T-helper 9 cell (primary cell): ENCODE results near the gene FGF4.

ENCODE experiments used
- DNase-seq: peaks from one replicate; pipeline ENCODE4 v3.0.0-alpha.2; 2020
- total RNA-seq, 2 donors: gene quantifications; one replicate each; lab custom pipeline; 2026; lab: John Stamatoyannopoulos, UW

Gene FGF4
- total RNA-seq: 0 reads per million in 2 donors

GRCh38 chr11:69775163-69775755, at the start of gene FGF4:
FGF4 (minus strand) TSS chr11:69775341; CDS start chr11:69775084, 257 bp downstream.
- no peak for DNase-seq

DNA sequence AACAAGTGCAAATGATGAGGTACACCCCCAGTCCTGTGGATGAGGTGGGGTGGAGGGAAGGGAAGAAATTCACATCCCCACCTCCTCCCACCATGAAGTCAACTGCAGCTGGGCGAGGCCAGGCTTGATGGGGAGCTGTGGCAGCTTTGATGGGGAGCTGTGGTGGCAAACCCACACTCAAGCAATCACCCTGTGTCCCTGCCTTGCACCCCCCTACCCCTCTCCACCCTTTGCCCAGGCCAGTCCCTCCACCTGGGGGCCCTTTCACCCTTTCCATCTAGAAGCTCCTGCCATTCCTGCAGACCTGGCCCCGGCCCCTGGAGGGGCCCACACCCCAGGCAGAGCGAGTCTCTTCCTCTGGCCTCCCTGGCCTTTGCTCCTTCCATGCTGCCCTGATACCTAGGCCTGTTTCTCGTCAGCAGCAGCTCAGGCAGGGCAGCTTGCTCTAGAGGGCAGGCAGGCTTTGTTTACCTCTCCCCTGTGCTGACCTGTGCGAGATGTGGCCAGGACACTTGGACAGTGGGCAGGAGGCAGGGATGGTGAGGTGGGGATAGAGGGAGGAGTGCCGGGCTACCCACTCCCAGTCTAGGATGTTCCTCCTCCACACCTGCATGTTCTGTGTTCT, 48.6 kb upstream of the FGF4 start:
- no peak for DNase-seq

- DNase-seq: no peak
Observed at GRCh38 chr11:69822676-69823494, 47.7 kb upstream of the FGF4 start.

DNA sequence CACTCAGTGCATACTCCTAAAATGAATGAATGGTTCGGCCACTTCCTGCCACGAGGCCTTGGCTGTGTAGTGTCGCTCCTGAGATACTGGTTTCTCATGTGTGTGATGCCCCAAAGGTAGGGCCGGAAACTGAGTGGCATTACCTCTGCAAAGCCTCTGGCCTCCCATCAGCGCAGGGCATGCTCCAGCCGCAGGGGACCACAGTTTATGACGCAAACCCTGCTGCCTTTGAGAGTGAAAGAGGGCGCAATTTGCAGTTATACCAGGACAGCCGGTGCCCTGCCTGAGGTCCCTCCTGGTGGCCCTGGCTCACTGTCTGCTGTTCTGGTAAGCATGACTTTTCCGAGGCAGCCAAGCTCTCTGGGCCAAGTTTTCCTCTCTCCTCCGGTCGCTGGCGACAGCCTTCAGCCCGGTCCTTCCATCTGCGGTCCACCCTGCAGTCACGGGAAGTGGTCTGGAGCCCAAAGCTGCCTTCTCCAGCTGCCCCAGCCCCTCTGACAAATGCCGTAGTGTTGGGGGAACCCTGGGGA, 46.4 kb upstream of the FGF4 start:
- no peak for DNase-seq

GRCh38 chr11:69820441-69820840, 45.3 kb upstream of the FGF4 start:
- no peak for DNase-seq

DNA sequence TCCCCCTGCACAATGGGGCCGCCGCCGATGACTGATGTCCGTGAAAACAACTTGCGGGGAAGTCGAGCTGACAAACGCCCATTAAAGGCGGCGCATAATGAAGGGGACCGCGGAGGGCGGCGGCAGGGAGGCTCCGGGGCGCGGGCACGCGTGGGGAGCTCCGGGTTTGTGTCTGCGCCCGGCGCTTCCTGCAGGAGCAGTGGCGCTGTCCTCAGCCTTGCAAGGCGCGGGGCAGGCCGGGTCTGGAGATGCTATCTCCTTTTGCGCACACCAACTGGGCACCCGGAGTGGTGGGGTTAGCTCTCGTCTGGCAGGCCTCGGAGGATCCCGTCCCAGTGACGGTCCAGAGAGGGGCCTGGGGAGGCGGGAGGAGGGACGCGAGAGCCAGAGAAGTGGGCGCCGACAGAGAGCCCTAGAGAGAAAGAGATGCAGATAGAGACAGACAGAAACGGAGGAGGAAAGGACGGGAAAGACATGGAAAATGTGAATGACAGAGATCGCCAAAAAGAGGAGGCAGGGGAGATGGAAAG, 44.5 kb upstream of the FGF4 start:
- no peak for DNase-seq

GRCh38 chr11:69818603-69819441, 43.7 kb upstream of the FGF4 start, which contains the start of gene FGF3:
FGF3 (minus strand) TSS chr11:69819416; CDS start chr11:69818933, 483 bp downstream.
- DNase-seq: no peak

DNA sequence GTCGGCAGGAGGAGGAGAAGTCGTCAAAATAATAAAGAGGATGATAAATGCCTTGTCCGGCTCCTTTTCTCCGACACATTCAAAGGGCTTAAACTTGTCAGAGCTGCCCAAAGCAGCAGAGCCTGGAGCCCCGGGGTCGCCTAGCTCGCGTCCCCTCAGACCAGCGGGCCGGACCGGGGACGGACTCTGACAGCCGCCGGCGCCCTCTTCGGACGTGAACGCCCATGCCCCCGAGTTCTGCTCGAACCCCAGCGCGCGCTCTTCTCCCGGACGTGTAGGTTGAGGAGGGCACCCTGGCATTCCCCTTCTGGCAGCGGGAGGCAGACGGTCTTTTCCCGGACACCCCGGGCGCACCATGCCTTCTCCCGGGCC, 43.1 kb upstream of the FGF4 start:
- no peak for DNase-seq

GRCh38 chr11:69817265-69818230, 42.4 kb upstream of the FGF4 start:
- DNase-seq: no peak

GRCh38 chr11:69816671-69817070, 41.5 kb upstream of the FGF4 start:
- no peak for DNase-seq

DNA sequence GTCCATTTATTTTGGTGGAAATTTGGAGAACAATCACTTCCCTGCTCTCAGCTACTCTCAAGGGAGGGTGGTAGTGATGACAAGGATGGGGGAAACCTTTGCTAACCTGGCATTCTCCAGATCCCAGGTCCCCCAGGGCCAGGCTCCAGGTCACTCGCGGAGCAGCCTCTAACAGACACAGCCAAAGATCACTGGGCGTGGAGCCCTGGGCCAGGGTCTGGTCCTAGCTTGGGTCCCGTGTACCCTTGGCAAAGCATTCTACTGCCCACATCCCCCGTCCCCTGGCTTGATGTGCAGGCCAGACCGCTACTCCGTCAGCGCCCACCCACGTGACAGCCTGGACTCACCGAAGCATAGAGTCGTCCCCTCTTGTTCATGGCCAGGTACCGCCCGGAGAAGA, 40.8 kb upstream of the FGF4 start:
- no peak for DNase-seq

- no peak for DNase-seq
Observed at GRCh38 chr11:69814902-69815301, 39.8 kb upstream of the FGF4 start.

DNA sequence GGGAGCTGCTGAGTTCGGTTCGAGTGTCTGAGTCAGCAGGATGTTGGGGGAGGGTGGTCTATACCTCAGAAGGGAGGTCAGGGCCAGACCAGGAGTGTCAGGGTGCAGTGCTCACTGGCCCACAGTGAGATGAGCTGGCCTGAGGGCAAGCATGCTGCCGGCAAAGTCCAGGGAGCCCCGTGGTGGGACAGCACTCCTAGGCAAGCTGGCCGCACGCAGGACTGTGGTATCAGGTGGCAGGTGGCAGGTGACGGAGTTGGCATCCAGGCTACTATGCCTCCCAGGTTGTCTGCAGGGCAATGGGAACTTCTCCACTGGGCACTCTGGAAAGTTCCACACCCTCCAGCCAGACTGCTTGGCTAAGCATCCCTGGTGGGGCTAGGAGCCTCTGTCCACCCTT, 39.3 kb upstream of the FGF4 start:
- no peak for DNase-seq

GRCh38 chr11:69813839-69814238, 38.7 kb upstream of the FGF4 start:
- no peak for DNase-seq

- no peak for DNase-seq
Observed at GRCh38 chr11:69812946-69813345, 37.8 kb upstream of the FGF4 start.

GRCh38 chr11:69812256-69812655, 37.1 kb upstream of the FGF4 start:
- DNase-seq: no peak

DNA sequence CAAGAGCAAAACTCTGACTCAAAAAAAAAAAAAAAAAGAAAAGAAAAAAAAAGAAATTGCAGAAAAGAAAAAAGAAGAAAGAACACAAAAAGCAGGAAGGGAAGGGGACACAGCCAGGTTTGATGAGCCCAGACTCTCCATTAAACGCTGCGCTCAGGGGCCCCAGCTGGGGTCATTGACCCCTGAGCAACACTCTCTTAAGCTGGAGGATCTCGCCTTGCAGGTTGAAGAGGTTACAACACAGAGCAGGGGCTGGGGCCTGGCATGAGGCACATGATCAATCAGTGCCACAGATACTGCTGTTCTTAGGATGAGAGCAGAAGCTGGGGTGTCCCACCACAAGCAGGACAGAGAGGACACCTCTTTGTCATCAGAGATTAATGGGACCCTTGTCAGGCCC, 36.3 kb upstream of the FGF4 start:
- no peak for DNase-seq

DNA sequence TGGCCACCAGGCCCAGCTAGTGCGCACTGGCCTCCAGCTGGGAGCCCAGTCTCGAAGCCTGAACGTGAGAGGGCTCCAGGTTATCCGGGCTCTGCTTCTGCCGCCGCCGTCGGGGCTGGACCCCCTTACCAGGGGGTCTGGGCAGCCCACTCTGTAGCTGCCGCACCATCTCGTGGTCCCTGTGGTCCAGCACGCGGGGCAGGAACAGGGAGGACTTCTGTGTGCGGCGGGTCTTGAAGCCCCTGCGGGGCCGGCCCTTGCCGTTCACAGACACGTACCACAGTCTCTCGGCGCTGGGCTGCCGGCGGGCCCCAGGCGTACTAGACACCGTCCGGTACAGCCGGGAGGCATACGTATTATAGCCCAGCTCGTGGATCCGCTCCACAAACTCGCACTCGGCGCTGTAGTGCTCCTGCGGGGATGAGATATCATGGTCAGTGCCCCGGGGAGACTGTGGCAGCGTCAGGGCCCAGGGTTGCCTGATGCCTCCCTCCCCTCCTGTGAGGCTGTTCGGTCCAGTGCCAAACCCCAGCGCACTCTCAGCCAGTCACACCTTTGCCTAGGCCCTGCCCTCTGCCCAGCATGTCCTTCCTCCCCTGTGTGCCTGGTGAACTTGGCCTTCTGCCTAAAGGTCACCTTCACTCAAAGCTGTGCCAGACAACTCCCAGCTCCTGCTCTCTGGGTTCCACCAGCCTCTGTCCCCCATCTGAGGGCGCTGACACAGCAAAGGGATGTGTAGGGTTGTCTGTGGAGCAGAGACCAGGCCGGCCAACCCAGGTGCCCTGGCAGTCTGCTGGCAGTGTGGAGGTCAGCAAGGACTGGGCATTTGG, 35.4 kb upstream of the FGF4 start:
- DNase-seq: no peak

DNA sequence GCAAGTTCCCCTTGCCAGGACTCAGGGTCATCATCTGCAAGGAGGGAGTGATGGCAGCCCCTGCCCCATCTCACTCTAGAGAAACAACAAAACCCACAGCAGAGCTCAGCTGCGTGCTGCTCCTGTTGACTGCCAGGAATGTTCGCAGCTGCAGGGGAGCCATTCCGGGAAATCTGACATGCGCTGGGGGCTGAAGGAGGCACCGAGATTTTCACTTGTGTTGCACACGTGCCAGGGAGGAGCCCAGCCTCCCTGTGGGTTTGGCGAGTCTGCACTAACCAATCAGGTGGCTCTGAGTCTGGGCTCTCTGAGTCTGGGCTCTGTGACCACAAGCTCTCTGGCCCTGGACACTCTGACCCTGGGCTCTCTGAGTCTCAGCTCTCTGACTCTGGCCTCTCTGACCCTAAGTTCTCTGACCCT, 33.5 kb upstream of the FGF4 start:
- no peak for DNase-seq

DNA sequence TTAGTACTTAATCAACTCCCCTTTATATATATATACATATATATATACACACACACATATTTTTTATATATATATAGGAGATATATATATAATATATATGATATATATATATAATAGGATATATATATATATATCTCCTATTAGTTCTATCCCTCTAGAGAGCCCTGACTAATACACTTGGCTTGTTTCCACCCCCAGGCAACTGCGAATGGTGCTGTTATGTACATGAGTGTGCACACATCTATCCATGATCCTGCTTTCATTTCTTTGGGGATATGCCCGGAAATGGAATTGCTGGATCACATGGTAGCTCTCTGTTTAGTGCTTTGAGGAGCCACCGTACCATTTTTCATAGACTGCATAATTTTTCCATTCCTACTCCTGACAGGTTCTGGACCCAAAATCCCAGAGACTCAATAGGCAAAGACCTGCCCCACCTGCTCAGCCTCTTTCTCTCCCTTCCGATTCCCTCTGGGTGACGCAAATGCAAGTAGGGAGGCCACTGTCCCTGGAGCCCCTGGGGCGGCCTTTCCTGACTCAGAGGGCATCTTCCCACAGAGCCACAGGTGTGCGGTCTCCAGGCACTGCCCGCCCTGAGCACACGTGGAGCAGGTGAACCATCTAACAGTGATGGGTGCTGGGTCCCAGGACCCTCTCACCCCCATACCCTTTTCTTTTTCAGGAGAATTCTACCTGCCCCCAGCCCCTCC, 32.1 kb upstream of the FGF4 start:
- no peak for DNase-seq
